Fibroblast of pulmonary artery (primary cell): ENCODE measurements around the gene PSMD11.

Experiments used
- DNase-seq: peaks from one replicate; pipeline ENCODE4 v3.0.0-alpha.2; 2010; ENCODE audit warnings: low read depth
- H3K4me3 ChIP-seq: replicated peaks from 2 replicates; pipeline ENCODE4 v1.5.1; 2011; ENCODE audit warnings: low read depth, mild to moderate bottlenecking, control low read depth, low read length, moderate library complexity
- CTCF ChIP-seq: IDR thresholded peaks from 2 replicates; pipeline ENCODE4 v1.5.1; 2011; ENCODE audit warnings: mild to moderate bottlenecking, control low read depth, low read length, inconsistent platforms; ENCODE audit errors: missing control alignments

PSMD11 gene

GRCh38 chr17:32510466-32510865 is 66.2 kb downstream of the PSMD11 start:
- TF ChIP-seq CTCF: no peak
- DNase-seq: no peak
- no peak overlapping the region for H3K4me3 ChIP-seq

- no peak overlapping the region for H3K4me3 ChIP-seq
- TF ChIP-seq CTCF: no peak
- DNase-seq: no peak
These were observed 68.0 kb downstream of the PSMD11 start for GRCh38 chr17:32512328-32512727.

- no peak overlapping the region for H3K4me3 ChIP-seq
- DNase-seq: no peak
These were observed 69.3 kb downstream of the PSMD11 start for GRCh38 chr17:32513579-32513978.

GRCh38 chr17:32514606-32515005 is 70.3 kb downstream of the PSMD11 start:
- no peak for TF ChIP-seq CTCF
- no peak for DNase-seq
- H3K4me3 ChIP-seq: no peak overlapping the region

More at GRCh38 chr17:32513579-32513978, 69.3 kb downstream of the PSMD11 start:
- no peak for TF ChIP-seq CTCF

GRCh38 chr17:32515677-32516383 is 71.5 kb downstream of the PSMD11 start:
- H3K4me3 ChIP-seq: no peak overlapping the region
- TF ChIP-seq CTCF: no peak
- no peak for DNase-seq

- H3K4me3 ChIP-seq: no peak overlapping the region
- TF ChIP-seq CTCF: no peak
- no peak for DNase-seq
These were observed 72.1 kb downstream of the PSMD11 start for GRCh38 chr17:32516450-32516849.
